GM19193 (cell line): Measurements from ENCODE around the gene ACSS2.
A peak's percentile ranks its signal among the peaks of the same experiment; 100 is the strongest.

Source experiments
- POLR2A ChIP-seq: IDR thresholded peaks from 4 replicates; pipeline ENCODE4 v1.6.1; 2011; ENCODE audit not compliant: insufficient read depth, insufficient read length; ENCODE audit errors: extremely low read depth

ACSS2 gene

GRCh38 chr20:34864216-34864615 is 12.2 kb upstream of the ACSS2 start:
- TF ChIP-seq POLR2A, result no peak

- no peak for TF ChIP-seq POLR2A
Observed at GRCh38 chr20:34871320-34871926, 5.0 kb upstream of the ACSS2 start.

GRCh38 chr20:34871966-34872621 is 4.3 kb upstream of the ACSS2 start:
- no peak for TF ChIP-seq POLR2A

GRCh38 chr20:34872622-34873224 is 3.7 kb upstream of the ACSS2 start, which contains the start of gene GGT7:
GGT7 (minus strand) TSS chr20:34872856; CDS start chr20:34872815, 41 bp downstream.
- peak; percentile 52 for TF ChIP-seq POLR2A

GRCh38 chr20:34873583-34874093 is 2.8 kb upstream of the ACSS2 start:
- TF ChIP-seq POLR2A, result no peak

- no peak for TF ChIP-seq POLR2A
Observed at GRCh38 chr20:34874094-34874654, 2.2 kb upstream of the ACSS2 start.

- no peak for TF ChIP-seq POLR2A
Observed at GRCh38 chr20:34875642-34876405, 588 bp upstream of the ACSS2 start.

GRCh38 chr20:34880215-34880850 is 3.9 kb downstream of the ACSS2 start:
- TF ChIP-seq POLR2A, result no peak

GRCh38 chr20:34881689-34882088 is 5.3 kb downstream of the ACSS2 start:
- no peak for TF ChIP-seq POLR2A

GRCh38 chr20:34883087-34883688 is 6.8 kb downstream of the ACSS2 start:
- no peak for TF ChIP-seq POLR2A

- TF ChIP-seq POLR2A, result no peak
Observed at GRCh38 chr20:34883809-34884208, 7.4 kb downstream of the ACSS2 start.

- TF ChIP-seq POLR2A, result no peak
Observed at GRCh38 chr20:34884260-34884659, 7.8 kb downstream of the ACSS2 start.

- TF ChIP-seq POLR2A, result no peak
Observed at GRCh38 chr20:34886122-34886521, 9.7 kb downstream of the ACSS2 start.

GRCh38 chr20:34887023-34887422 is 10.6 kb downstream of the ACSS2 start:
- TF ChIP-seq POLR2A, result no peak

- TF ChIP-seq POLR2A, result no peak
Observed at GRCh38 chr20:34888468-34888867, 12.1 kb downstream of the ACSS2 start.
